ENCODE data around the gene TNNT3.
A peak's percentile ranks its signal among the peaks of the same experiment; 100 is the strongest.

TNNT3 gene

GRCh38 chr11:1935156-1936071, 15.9 kb downstream of the TNNT3 start:
- no peak for DNase-seq (ENCODE audit: low read depth)

GRCh38 chr11:1936072-1936780, 16.7 kb downstream of the TNNT3 start:
- no peak for DNase-seq (ENCODE audit: low read depth)

- DNase-seq (ENCODE audit: low read depth), result no peak
Measured at GRCh38 chr11:1936781-1937615, 17.5 kb downstream of the TNNT3 start.

GRCh38 chr11:1937616-1938342, 18.3 kb downstream of the TNNT3 start:
- DNase-seq (ENCODE audit: low read depth), result peak; percentile 14

- no peak for DNase-seq (ENCODE audit: low read depth)
Measured at GRCh38 chr11:1938343-1939005, 19.0 kb downstream of the TNNT3 start.

- peak; percentile 11 for DNase-seq (ENCODE audit: low read depth)
Measured at GRCh38 chr11:1939006-1939625, 19.6 kb downstream of the TNNT3 start.

GRCh38 chr11:1939788-1940187, 20.3 kb downstream of the TNNT3 start:
- peak; percentile 88 for DNase-seq (ENCODE audit: low read depth)

- DNase-seq (ENCODE audit: low read depth), result no peak
Measured at GRCh38 chr11:1942558-1943260, 23.2 kb downstream of the TNNT3 start.

GRCh38 chr11:1943576-1943975, 24.1 kb downstream of the TNNT3 start:
- no peak for DNase-seq (ENCODE audit: low read depth)

GRCh38 chr11:1943977-1944376, 24.5 kb downstream of the TNNT3 start:
- peak; percentile 55 for DNase-seq (ENCODE audit: low read depth)

- DNase-seq (ENCODE audit: low read depth), result no peak
Measured at GRCh38 chr11:1946812-1947484, 27.4 kb downstream of the TNNT3 start, which contains the start of gene MRPL23. Gene MRPL23 (plus strand): TSS chr11:1947332. CDS start chr11:1947363, 31 bp downstream.

- DNase-seq (ENCODE audit: low read depth), result no peak
Measured at GRCh38 chr11:1947592-1948237, 28.2 kb downstream of the TNNT3 start.

GRCh38 chr11:1948389-1948788, 28.9 kb downstream of the TNNT3 start:
- no peak for DNase-seq (ENCODE audit: low read depth)

- no peak for DNase-seq (ENCODE audit: low read depth)
Measured at GRCh38 chr11:1949302-1949701, 29.8 kb downstream of the TNNT3 start.

GRCh38 chr11:1949922-1950321, 30.4 kb downstream of the TNNT3 start:
- DNase-seq (ENCODE audit: low read depth), result no peak

GRCh38 chr11:1952806-1953482, 33.4 kb downstream of the TNNT3 start:
- no peak for DNase-seq (ENCODE audit: low read depth)

GRCh38 chr11:1953489-1954266, 34.2 kb downstream of the TNNT3 start:
- no peak for DNase-seq (ENCODE audit: low read depth)
